Endothelial cell of umbilical vein (primary cell): ENCODE data around the gene BCL2L13. TPM values are rescaled to one million over a fixed set of nuclear protein-coding genes. Genes with fewer than 3 reads are reported as not detected.

Experiments used
- Bru-seq: library from RNA; stranded (reverse); fragments of 400-500 nt; gene quantifications from one replicate; lab custom pipeline; 2021; lab: Mats Ljungman, UMichigan
- BruChase-seq, 2 experiments: library from RNA; stranded (reverse); fragments of 400-500 nt; gene quantifications; one replicate each; lab custom pipeline; 2021; lab: Mats Ljungman, UMichigan
- BruUV-seq: library from RNA; stranded (reverse); fragments of 400-500 nt; replicated peaks from 2 replicates; lab custom pipeline; 2021; lab: Mats Ljungman, UMichigan
- CTCF ChIA-PET: fragments of 300-600, 350-600 bp; sonication (Branson Sonifier 250); formaldehyde crosslinking; loops from one replicate; lab custom pipeline; 2021; ENCODE audit warnings: antibody characterized with exemption, inconsistent platforms; lab: Charles Lee
- POLR2A ChIA-PET: fragments of 300-600, 350-600 bp; sonication (Branson Sonifier 250); formaldehyde crosslinking; loops from one replicate; lab custom pipeline; 2021; ENCODE audit warnings: antibody characterized with exemption, inconsistent platforms; lab: Charles Lee
- DNase-seq: peaks from one replicate; pipeline ENCODE4 v3.0.0-alpha.2; 2011; ENCODE audit warnings: low read depth, low spot score
- FAIRE-seq: peaks from 2 replicates; lab custom pipeline; 2011; peaks lifted over from hg19 to GRCh38; lab: Jason Lieb, UNC
- H2AFZ ChIP-seq: 2 replicates; pipeline ENCODE4 v1.6.0; 2012; ENCODE audit warnings: low read depth, low read length, control low read depth, inconsistent platforms
- H3K27ac ChIP-seq: 2 replicates; pipeline ENCODE4 v1.5.1; 2011; ENCODE audit warnings: low read depth, mild to moderate bottlenecking, control low read depth, low read length, moderate library complexity; ENCODE audit not compliant: insufficient read depth
- H3K27me3 ChIP-seq, 2 experiments: 2 replicates each; pipeline versions ENCODE4 v1.6.0 to v1.6.1; 2011; ENCODE audit warnings: low read length in 2 of 2, mixed read lengths in 1 of 2; ENCODE audit not compliant: control insufficient read depth in 2 of 2, insufficient read depth in 2 of 2
- H3K36me3 ChIP-seq, 2 experiments: 2 replicates in 1 of 2; 3 replicates in 1 of 2; pipeline ENCODE4 v1.5.1; 2011; ENCODE audit warnings: low read length in 2 of 2, mild to moderate bottlenecking in 1 of 2, moderate library complexity in 1 of 2; ENCODE audit not compliant: control insufficient read depth in 2 of 2, insufficient read depth in 2 of 2; ENCODE audit errors: extremely low read depth in 1 of 2
- H3K4me1 ChIP-seq: 3 replicates; pipeline ENCODE4 v1.5.1; 2011; ENCODE audit warnings: mild to moderate bottlenecking, low read length; ENCODE audit not compliant: control insufficient read depth, insufficient read depth; ENCODE audit errors: extremely low read depth
- H3K4me2 ChIP-seq: 2 replicates; pipeline ENCODE4 v1.6.1; 2011; ENCODE audit warnings: low read length, control low read depth, mixed read lengths; ENCODE audit not compliant: insufficient read depth
- H3K4me3 ChIP-seq, 3 experiments: fragments of 200-600 bp in 1 of 3; sonication (generic), shearing (Covaris generic) in 1 of 3; replicated peaks in 1 of 3; 2 replicates each; pipeline ENCODE4 v1.5.1; 2011 to 2016; ENCODE audit warnings: control low read depth in 3 of 3, low read length in 3 of 3, mild to moderate bottlenecking in 2 of 3, inconsistent platforms in 1 of 3, low read depth in 1 of 3, moderate library complexity in 1 of 3; ENCODE audit not compliant: insufficient read depth in 1 of 3
- H3K79me2 ChIP-seq: 2 replicates; pipeline ENCODE4 v1.6.0; 2012; ENCODE audit warnings: low read length, inconsistent platforms; ENCODE audit not compliant: control insufficient read depth, insufficient read depth
- H3K9ac ChIP-seq: replicated peaks from 2 replicates; pipeline ENCODE3; 2011; ENCODE audit warnings: low read length, control low read depth; ENCODE audit not compliant: insufficient read depth; ENCODE audit errors: extremely low read depth
- H3K9me1 ChIP-seq: replicated peaks from 3 replicates; pipeline ENCODE4 v1.6.0; 2011; ENCODE audit warnings: mild to moderate bottlenecking, low read length; ENCODE audit not compliant: control insufficient read depth, insufficient read depth; ENCODE audit errors: extremely low read depth
- H3K9me3 ChIP-seq: replicated peaks from 2 replicates; pipeline ENCODE4 v1.5.1; 2012; ENCODE audit warnings: low read length, inconsistent platforms; ENCODE audit not compliant: control insufficient read depth, insufficient read depth
- H4K20me1 ChIP-seq: replicated peaks from 2 replicates; pipeline ENCODE3; 2011; ENCODE audit warnings: mild to moderate bottlenecking, low read length; ENCODE audit not compliant: control insufficient read depth, insufficient read depth; ENCODE audit errors: extremely low read depth
- EZH2 ChIP-seq: IDR thresholded peaks from 2 replicates; pipeline ENCODE4 v1.6.1; 2012; ENCODE audit warnings: borderline replicate concordance, low read depth, mild to moderate bottlenecking, moderate library complexity, low read length, inconsistent platforms; ENCODE audit not compliant: severe bottlenecking
- FOS ChIP-seq: IDR thresholded peaks from 2 replicates; pipeline ENCODE4 v1.6.1; 2011; ENCODE audit warnings: mild to moderate bottlenecking, low read length, moderate library complexity, borderline replicate concordance; ENCODE audit not compliant: insufficient read depth
- GATA2 ChIP-seq: IDR thresholded peaks from 2 replicates; pipeline ENCODE4 v1.7.0; 2011; ENCODE audit warnings: low read depth, mild to moderate bottlenecking, moderate library complexity, mixed read lengths, low read length; ENCODE audit not compliant: insufficient read length, insufficient read depth
- JUN ChIP-seq: IDR thresholded peaks from 2 replicates; pipeline ENCODE4 v1.6.1; 2011; ENCODE audit warnings: borderline replicate concordance, low read depth; ENCODE audit not compliant: insufficient read length, insufficient read depth
- MYC ChIP-seq: IDR thresholded peaks from one replicate; pipeline ENCODE4 v1.6.1; 2011; ENCODE audit warnings: mild to moderate bottlenecking, low read depth, low read length
- POLR2A ChIP-seq: IDR thresholded peaks from 2 replicates; pipeline ENCODE4 v1.6.1; 2012; ENCODE audit warnings: low read depth, mild to moderate bottlenecking, control low read depth, low read length
- POLR2AphosphoS5 ChIP-seq: IDR thresholded peaks from 2 replicates; pipeline ENCODE4 v1.6.1; 2012; ENCODE audit warnings: low read depth, mild to moderate bottlenecking, control low read depth, low read length, moderate library complexity; ENCODE audit not compliant: insufficient read depth
- dilution Hi-C: fragments of 300-500 bp; cut with MboI; formaldehyde crosslinking; loops from one replicate; pipeline ENCODE4 v1.15.0; 2019; ENCODE audit warnings: low sequenced_read_pairs; ENCODE audit not compliant: extremely low pct_ligation_motif_present
- intact Hi-C: fragments of 100-400 bp; cut with micrococcal nuclease; formaldehyde crosslinking; loops from one replicate; pipeline ENCODE4 v1.10.0; 2022
- long read RNA-seq: library from polyadenylated mRNA; stranded (forward); transcript quantifications from one replicate; pipeline ENCODE4 v2.0.0, GENCODE V29; 2021
- polyA minus RNA-seq, 3 experiments: library from RNA; depleted of rRNA, polyadenylated mRNA; stranded (reverse); fragments of >200 nt; gene quantifications; 1 replicate in 1 of 3; 2 replicates in 2 of 3; pipeline ENCODE4 v1.2.3, GENCODE V29; 2011
- polyA plus RNA-seq, 4 experiments: library from polyadenylated mRNA; depleted of rRNA in 3 of 4; stranded (reverse) in 3 of 4; unstranded in 1 of 4; fragments of >200 nt; gene quantifications; 2 replicates each; pipeline versions ENCODE4 v1.2.1 to v1.2.3, GENCODE V29; 2011 to 2012; ENCODE audit warnings: missing spikeins in 1 of 4
- total RNA-seq: library from RNA; stranded (reverse); gene quantifications from 2 replicates; pipeline ENCODE4 v1.2.3, GENCODE V29; 2021
- TF ChIP-seq, protein P1 (sequence below), 2 donors: IDR thresholded peaks; 1 replicate in 1 of 2; 2 replicates in 1 of 2; pipeline ENCODE4 v1.5.1; 2011; ENCODE audit warnings: low read length in 2 of 2, mild to moderate bottlenecking in 2 of 2, moderate library complexity in 2 of 2, control low read depth in 1 of 2, inconsistent platforms in 1 of 2, low read depth in 1 of 2; ENCODE audit not compliant: insufficient read depth in 1 of 2; ENCODE audit errors: extremely low read depth in 1 of 2
- TF ChIP-seq, protein P2 (sequence below): IDR thresholded peaks from 2 replicates; pipeline ENCODE4 v1.6.1; 2011; ENCODE audit not compliant: insufficient read depth, insufficient read length

Gene BCL2L13, protein sequence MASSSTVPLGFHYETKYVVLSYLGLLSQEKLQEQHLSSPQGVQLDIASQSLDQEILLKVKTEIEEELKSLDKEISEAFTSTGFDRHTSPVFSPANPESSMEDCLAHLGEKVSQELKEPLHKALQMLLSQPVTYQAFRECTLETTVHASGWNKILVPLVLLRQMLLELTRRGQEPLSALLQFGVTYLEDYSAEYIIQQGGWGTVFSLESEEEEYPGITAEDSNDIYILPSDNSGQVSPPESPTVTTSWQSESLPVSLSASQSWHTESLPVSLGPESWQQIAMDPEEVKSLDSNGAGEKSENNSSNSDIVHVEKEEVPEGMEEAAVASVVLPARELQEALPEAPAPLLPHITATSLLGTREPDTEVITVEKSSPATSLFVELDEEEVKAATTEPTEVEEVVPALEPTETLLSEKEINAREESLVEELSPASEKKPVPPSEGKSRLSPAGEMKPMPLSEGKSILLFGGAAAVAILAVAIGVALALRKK
- total RNA-seq (36.2 TPM in 2 replicates), polyA plus RNA-seq (23.9 and 28.1 TPM in 2 replicates), polyA minus RNA-seq (45.3 and 59.1 TPM in 2 replicates), Bru-seq, nascent RNA (percentile 66 among the genes with signal in this experiment), BruChase-seq, experiment 1, labeled RNA remaining after a 6-hour chase (percentile 62 among the genes with signal in this experiment), BruChase-seq, experiment 2, labeled RNA remaining after a 2-hour chase (percentile 59 among the genes with signal in this experiment)
- 36.8 and 39.0 TPM in 2 replicates for polyA plus RNA-seq (2011; cell fraction: cytosol; rRNA removed)
- polyA plus RNA-seq (2011; cell fraction: nucleus; rRNA removed), result 26.0 and 27.1 TPM in 2 replicates
- polyA plus RNA-seq (2012), result 44.9 and 48.0 TPM in 2 replicates
- 19.6 TPM for polyA minus RNA-seq (2011; cell fraction: cytosol; rRNA and poly(A)+ RNA removed)
- polyA minus RNA-seq (2011; cell fraction: nucleus; rRNA and poly(A)+ RNA removed), result 13.9 and 18.7 TPM in 2 replicates
- long read RNA-seq, full-length matches to known transcripts, result 48 of 76 reads
- long read RNA-seq, partial matches to known transcripts, result 13 of 76 reads
- long read RNA-seq, other reads (novel, unspliced or antisense), result 15 of 76 reads

DNA sequence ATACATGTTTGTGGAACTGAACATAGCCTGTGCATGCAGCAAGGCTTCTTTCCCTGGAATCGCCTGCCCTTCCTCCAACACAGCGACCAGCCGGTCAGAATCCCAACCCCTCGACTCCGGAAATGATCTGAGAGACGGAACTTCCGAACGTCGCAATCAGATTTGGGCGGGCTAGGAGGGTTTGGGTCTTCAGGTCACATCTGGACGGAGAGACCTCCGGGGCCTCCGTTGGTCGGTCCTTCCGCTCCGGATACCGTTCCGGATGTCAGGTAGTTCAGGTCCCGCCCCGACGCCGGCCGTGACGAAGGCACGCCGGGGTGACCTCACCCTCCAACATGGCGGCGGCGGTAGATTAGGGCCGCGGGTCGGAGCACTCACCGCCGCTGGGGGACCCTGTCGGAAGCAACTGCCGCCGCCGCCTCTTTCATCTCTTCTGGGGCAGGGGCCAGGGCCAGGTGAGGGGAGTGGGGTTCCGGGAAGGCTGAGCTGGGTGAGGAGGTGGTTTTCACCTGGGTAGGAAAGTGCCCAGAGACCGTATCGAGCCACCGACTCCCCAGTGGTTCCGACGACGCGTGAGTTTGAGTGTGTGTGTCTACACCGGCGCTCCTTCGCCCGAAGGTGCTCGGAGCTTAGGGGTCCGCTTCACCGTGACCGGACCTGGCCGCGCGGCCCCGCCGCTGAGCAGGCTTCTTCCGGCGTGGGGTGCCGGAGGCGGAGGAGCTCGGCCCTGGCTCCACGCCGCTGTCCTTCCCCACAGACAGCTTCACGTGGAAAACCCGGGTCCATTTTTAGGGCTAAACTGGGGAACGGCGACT is at the start of gene BCL2L13:
Gene BCL2L13 (plus strand): TSS at position 326 of the 815 bp plus-strand sequence. CDS start 16,955 bp downstream, outside the sequence.
- peak within 1 kb of the TSS; percentile 57 for H2AFZ ChIP-seq
- TF ChIP-seq POLR2A (peak; percentile 76), POLR2AphosphoS5 (peak; percentile 76), GATA2 (peak; percentile 73), MYC (no peak), FOS (peak; percentile 57), JUN (no peak), EZH2 (no peak)
- TF ChIP-seq, protein P1, sequence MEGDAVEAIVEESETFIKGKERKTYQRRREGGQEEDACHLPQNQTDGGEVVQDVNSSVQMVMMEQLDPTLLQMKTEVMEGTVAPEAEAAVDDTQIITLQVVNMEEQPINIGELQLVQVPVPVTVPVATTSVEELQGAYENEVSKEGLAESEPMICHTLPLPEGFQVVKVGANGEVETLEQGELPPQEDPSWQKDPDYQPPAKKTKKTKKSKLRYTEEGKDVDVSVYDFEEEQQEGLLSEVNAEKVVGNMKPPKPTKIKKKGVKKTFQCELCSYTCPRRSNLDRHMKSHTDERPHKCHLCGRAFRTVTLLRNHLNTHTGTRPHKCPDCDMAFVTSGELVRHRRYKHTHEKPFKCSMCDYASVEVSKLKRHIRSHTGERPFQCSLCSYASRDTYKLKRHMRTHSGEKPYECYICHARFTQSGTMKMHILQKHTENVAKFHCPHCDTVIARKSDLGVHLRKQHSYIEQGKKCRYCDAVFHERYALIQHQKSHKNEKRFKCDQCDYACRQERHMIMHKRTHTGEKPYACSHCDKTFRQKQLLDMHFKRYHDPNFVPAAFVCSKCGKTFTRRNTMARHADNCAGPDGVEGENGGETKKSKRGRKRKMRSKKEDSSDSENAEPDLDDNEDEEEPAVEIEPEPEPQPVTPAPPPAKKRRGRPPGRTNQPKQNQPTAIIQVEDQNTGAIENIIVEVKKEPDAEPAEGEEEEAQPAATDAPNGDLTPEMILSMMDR (IDR thresholded peaks at IDR 0.05; ENCODE audit: extremely low read depth in 1 of 2, insufficient read depth in 1 of 2, low read depth in 1 of 2, low read length in 2 of 2), result no peak
- TF ChIP-seq, protein P2, sequence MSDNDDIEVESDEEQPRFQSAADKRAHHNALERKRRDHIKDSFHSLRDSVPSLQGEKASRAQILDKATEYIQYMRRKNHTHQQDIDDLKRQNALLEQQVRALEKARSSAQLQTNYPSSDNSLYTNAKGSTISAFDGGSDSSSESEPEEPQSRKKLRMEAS, result no peak
- FAIRE-seq (peak; percentile 78), DNase-seq (peak; percentile 85)
- peak within 1 kb of the TSS; percentile 88 for H3K27ac ChIP-seq
- dilution Hi-C loops, result no loop called here
- BruUV-seq, result TSS peak; percentile 65
- peaks cover 15% of the 10 kb centered on the region for H3K79me2 ChIP-seq
- H3K9me1 ChIP-seq, result no peaks in the 10 kb centered on the region
- H4K20me1 ChIP-seq, result no peaks in the 10 kb centered on the region
- intact Hi-C loops, result loop anchor here (1.0 to 10.0 kb wide), 4 partner anchors 10 to 436 kb away; partner anchors contain the start of genes ATP6V1E1, BID and PEX26
- H3K4me3 ChIP-seq, result peak within 1 kb of the TSS; percentile 60 to 92 (median 86)
- ChIA-PET POLR2A (no interaction called here), CTCF (interaction anchor here (0.6 to 1.4 kb wide), 5 partner anchors 9 to 104 kb away, joined by 3 to 5 read pairs (median 3); no protein-coding TSS in a partner anchor)
- no peaks in the 10 kb centered on the region for H3K9me3 ChIP-seq
- H3K27me3 ChIP-seq, result no peaks in the 10 kb centered on the region
- H3K9ac ChIP-seq, result peak within 1 kb of the TSS; percentile 98
- H3K4me2 ChIP-seq, result peak within 1 kb of the TSS; percentile 85
- no peaks in the 10 kb centered on the region for H3K36me3 ChIP-seq
- peaks cover 16% of the 10 kb centered on the region for H3K4me1 ChIP-seq
